CD14-positive monocyte (primary cell): Measurements from ENCODE around the gene ZNF346. TPM values are rescaled to one million over a fixed set of nuclear protein-coding genes. Genes with fewer than 3 reads are reported as not detected.

Experiments used
- DNase-seq, 3 donors: peaks; one replicate each; pipeline ENCODE4 v3.0.0-alpha.2; 2011 to 2022
- H2AFZ ChIP-seq: 2 replicates; pipeline ENCODE4 v1.6.0; 2012; ENCODE audit warnings: mild to moderate bottlenecking, low read depth, low read length, inconsistent platforms; ENCODE audit not compliant: insufficient read depth, poor library complexity, severe bottlenecking
- H3K27ac ChIP-seq, 2 donors: 1 replicate in 1 of 2; 2 replicates in 1 of 2; pipeline ENCODE4 v1.5.1; 2012 to 2013; ENCODE audit warnings: low read length in 2 of 2, control low read depth in 1 of 2, inconsistent platforms in 1 of 2, low read depth in 1 of 2, mild to moderate bottlenecking in 1 of 2
- H3K27me3 ChIP-seq, 2 donors: one replicate each; pipeline versions ENCODE4 v1.6.0 to v1.6.1; 2011 to 2013; ENCODE audit warnings: low read length in 2 of 2; ENCODE audit not compliant: control insufficient read depth in 2 of 2, insufficient read depth in 2 of 2
- H3K36me3 ChIP-seq, 2 donors: replicated peaks in 1 of 2; 1 replicate in 1 of 2; 2 replicates in 1 of 2; pipeline versions ENCODE4 v1.5.1 to v1.6.1; 2012 to 2013; ENCODE audit warnings: low read length in 2 of 2, control low read depth in 1 of 2, inconsistent platforms in 1 of 2, mild to moderate bottlenecking in 1 of 2; ENCODE audit not compliant: insufficient read depth in 2 of 2, control insufficient read depth in 1 of 2
- H3K4me1 ChIP-seq, 2 donors: 1 replicate in 1 of 2; 2 replicates in 1 of 2; pipeline versions ENCODE4 v1.5.1 to v1.6.1; 2012 to 2013; ENCODE audit warnings: low read length in 2 of 2, control low read depth in 1 of 2, inconsistent platforms in 1 of 2, mild to moderate bottlenecking in 1 of 2, moderate library complexity in 1 of 2; ENCODE audit not compliant: insufficient read depth in 2 of 2, control insufficient read depth in 1 of 2
- H3K4me2 ChIP-seq: replicated peaks from 2 replicates; pipeline ENCODE3; 2012; ENCODE audit warnings: low read length, moderate library complexity, mild to moderate bottlenecking; ENCODE audit not compliant: poor library complexity, severe bottlenecking; ENCODE audit errors: extremely low read depth
- H3K4me3 ChIP-seq, 3 experiments: fragments of 200-600 bp in 1 of 3; sonication (generic) in 1 of 3; replicated peaks in 1 of 3; 1 replicate in 2 of 3; 2 replicates in 1 of 3; pipeline ENCODE4 v1.5.1; 2011 to 2013; ENCODE audit warnings: low read length in 3 of 3, mild to moderate bottlenecking in 3 of 3, control low read depth in 2 of 3, low read depth in 2 of 3, inconsistent platforms in 1 of 3, moderate library complexity in 1 of 3
- H3K79me2 ChIP-seq: 2 replicates; pipeline ENCODE4 v1.6.0; 2012; ENCODE audit warnings: mild to moderate bottlenecking, control low read depth, inconsistent platforms, low read length, moderate library complexity; ENCODE audit not compliant: insufficient read depth
- H3K9ac ChIP-seq: 2 replicates; pipeline ENCODE4 v1.6.0; 2017; ENCODE audit warnings: low read length, mild to moderate bottlenecking; ENCODE audit not compliant: insufficient read depth, poor library complexity, severe bottlenecking
- H3K9me3 ChIP-seq, 2 donors: replicated peaks in 1 of 2; 1 replicate in 1 of 2; 2 replicates in 1 of 2; pipeline versions ENCODE4 v1.5.1 to v1.6.1; 2012 to 2013; ENCODE audit warnings: low read length in 2 of 2, control low read depth in 1 of 2; ENCODE audit not compliant: control insufficient read depth in 1 of 2, insufficient read depth in 1 of 2
- H4K20me1 ChIP-seq: 2 replicates; pipeline ENCODE4 v1.6.0; 2012; ENCODE audit warnings: mild to moderate bottlenecking, low read length, control low read depth, moderate library complexity; ENCODE audit not compliant: insufficient read depth
- H3K27ac Mint-ChIP-seq, 7 donors: one replicate each; pipeline ENCODE4 v1.8.0; 2020; ENCODE audit warnings: mild to moderate bottlenecking in 7 of 7, mixed read lengths in 7 of 7, moderate library complexity in 6 of 7, inconsistent platforms in 2 of 7
- H3K27me3 Mint-ChIP-seq, 3 donors: one replicate each; pipeline ENCODE4 v1.8.0; 2021 to 2022; ENCODE audit warnings: low read depth in 3 of 3, mild to moderate bottlenecking in 3 of 3, mixed read lengths in 3 of 3, moderate library complexity in 3 of 3, inconsistent platforms in 1 of 3
- H3K36me3 Mint-ChIP-seq, 2 donors: one replicate each; pipeline ENCODE4 v1.8.0; 2020; ENCODE audit warnings: mixed read lengths in 2 of 2, inconsistent platforms in 1 of 2, mild to moderate bottlenecking in 1 of 2
- H3K4me1 Mint-ChIP-seq: one replicate; pipeline ENCODE4 v1.8.0; 2020; ENCODE audit warnings: mild to moderate bottlenecking, mixed read lengths
- H3K4me3 Mint-ChIP-seq, 2 donors: one replicate each; pipeline ENCODE4 v1.8.0; 2020; ENCODE audit warnings: mild to moderate bottlenecking in 2 of 2, mixed read lengths in 2 of 2, moderate library complexity in 1 of 2
- H3K9me3 Mint-ChIP-seq, 7 donors: one replicate each; pipeline ENCODE4 v1.8.0; 2020 to 2022; ENCODE audit warnings: mixed read lengths in 7 of 7, mild to moderate bottlenecking in 6 of 7, moderate library complexity in 6 of 7, inconsistent platforms in 2 of 7
- WGBS: methylation state at CpG from one replicate; pipeline ENCODE4 v1.1.5; 2013; ENCODE audit warnings: missing lambda C conversion rate; ENCODE audit not compliant: insufficient coverage; 5-methylcytosine and 5-hydroxymethylcytosine counted together
- intact Hi-C, 2 donors: fragments of 100-400 bp; cut with micrococcal nuclease; formaldehyde crosslinking; loops; one replicate each; pipeline versions ENCODE4 v1.15.0 to v1.15.1; 2023
- polyA plus RNA-seq, 3 donors: library from polyadenylated mRNA; depleted of rRNA in 1 of 3; unstranded in 2 of 3; stranded (reverse) in 1 of 3; fragments of 300-500 nt in 2 of 3; fragments of >200 nt in 1 of 3; fragmentation: Illumina TruSeq in 2 of 3; gene quantifications; 1 replicate in 2 of 3; 2 replicates in 1 of 3; pipeline ENCODE4 v1.2.3, GENCODE V29; 2012 to 2021
- TF ChIP-seq, protein P1 (sequence below): fragments of 200-600 bp; IDR thresholded peaks from one replicate; pipeline ENCODE4 v1.8.0; 2022; ENCODE audit warnings: antibody characterized with exemption, mild to moderate bottlenecking

ZNF346 gene
- polyA plus RNA-seq, 3 donors = 6.0 to 9.6 (median 6.4) TPM

DNA sequence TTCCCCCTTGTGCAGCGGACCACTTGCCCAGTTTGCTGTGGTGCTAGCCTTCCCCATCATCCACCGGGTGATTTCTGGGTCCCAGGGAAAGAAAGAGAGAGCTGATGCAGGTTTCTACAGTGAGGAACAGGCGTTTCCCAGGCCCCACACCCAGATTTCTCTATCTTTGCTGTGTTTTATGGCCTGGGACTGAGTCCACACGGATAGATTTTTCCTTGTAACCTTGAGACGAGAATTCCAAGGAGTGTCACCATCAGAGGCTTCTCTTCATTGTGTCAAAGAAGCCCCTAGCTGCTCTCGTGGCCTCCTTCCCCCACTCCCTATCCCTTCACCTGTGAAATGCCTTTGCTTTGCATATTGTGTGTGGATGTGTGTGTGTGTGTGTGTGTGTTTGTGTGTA lies 43.0 kb downstream of the ZNF346 start:
- no peak overlapping the region for H3K4me3 Mint-ChIP-seq
- Histone ChIP-seq H3K4me3 (no peak overlapping the region), H3K9ac (no peak overlapping the region), H3K4me2 (no peak overlapping the region), H2AFZ (no peak overlapping the region), H3K4me1 (no peaks in the 10 kb centered on the region), H3K79me2 (no peaks in the 10 kb centered on the region), H3K36me3 (peaks cover 31 to 66% of the 10 kb centered on the region in 2 donors), H3K27ac (no peak overlapping the region), H3K9me3 (no peaks in the 10 kb centered on the region), H3K27me3 (no peaks in the 10 kb centered on the region), H4K20me1 (no peaks in the 10 kb centered on the region)
- WGBS = 84% methylated on average over 2 of the region's 6 CpGs
- TF ChIP-seq, protein P1, sequence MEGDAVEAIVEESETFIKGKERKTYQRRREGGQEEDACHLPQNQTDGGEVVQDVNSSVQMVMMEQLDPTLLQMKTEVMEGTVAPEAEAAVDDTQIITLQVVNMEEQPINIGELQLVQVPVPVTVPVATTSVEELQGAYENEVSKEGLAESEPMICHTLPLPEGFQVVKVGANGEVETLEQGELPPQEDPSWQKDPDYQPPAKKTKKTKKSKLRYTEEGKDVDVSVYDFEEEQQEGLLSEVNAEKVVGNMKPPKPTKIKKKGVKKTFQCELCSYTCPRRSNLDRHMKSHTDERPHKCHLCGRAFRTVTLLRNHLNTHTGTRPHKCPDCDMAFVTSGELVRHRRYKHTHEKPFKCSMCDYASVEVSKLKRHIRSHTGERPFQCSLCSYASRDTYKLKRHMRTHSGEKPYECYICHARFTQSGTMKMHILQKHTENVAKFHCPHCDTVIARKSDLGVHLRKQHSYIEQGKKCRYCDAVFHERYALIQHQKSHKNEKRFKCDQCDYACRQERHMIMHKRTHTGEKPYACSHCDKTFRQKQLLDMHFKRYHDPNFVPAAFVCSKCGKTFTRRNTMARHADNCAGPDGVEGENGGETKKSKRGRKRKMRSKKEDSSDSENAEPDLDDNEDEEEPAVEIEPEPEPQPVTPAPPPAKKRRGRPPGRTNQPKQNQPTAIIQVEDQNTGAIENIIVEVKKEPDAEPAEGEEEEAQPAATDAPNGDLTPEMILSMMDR = no peak
- no peaks in the 10 kb centered on the region for H3K9me3 Mint-ChIP-seq
- H3K4me1 Mint-ChIP-seq = no peaks in the 10 kb centered on the region
- intact Hi-C loops = no loop called here
- no peak for DNase-seq
- no peaks in the 10 kb centered on the region for H3K27me3 Mint-ChIP-seq
- no peak overlapping the region for H3K27ac Mint-ChIP-seq
- H3K36me3 Mint-ChIP-seq = peaks cover 33 to 55% of the 10 kb centered on the region in 2 donors

DNA sequence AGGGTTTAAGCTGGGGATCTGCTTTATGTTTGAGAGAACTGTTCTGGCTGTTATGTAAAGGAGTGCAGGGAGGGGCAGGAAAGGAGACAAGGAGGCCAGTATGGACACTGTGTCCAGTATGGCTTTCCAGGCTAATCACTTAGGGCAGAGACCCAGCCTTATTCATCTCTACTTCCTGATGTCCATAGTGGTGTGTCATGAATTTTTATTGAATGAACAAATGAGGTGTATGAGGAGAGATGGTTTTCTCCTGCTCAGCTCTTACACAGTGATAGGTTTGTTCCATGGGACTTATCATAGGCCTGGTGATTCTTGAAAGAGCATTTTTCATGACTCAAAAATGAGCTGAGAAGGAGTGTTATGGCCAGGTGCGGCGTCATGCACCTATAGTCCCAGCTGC lies 43.7 kb downstream of the ZNF346 start:
- no peak overlapping the region for H3K9ac ChIP-seq
- TF ChIP-seq, protein P1 = no peak
- intact Hi-C loops = no loop called here
- H3K27ac ChIP-seq = no peak overlapping the region
- no peaks in the 10 kb centered on the region for H3K9me3 ChIP-seq
- no peaks in the 10 kb centered on the region for H3K4me1 ChIP-seq
- no peaks in the 10 kb centered on the region for H3K27me3 ChIP-seq
- no peaks in the 10 kb centered on the region for H3K4me1 Mint-ChIP-seq
- H4K20me1 ChIP-seq = no peaks in the 10 kb centered on the region
- no peaks in the 10 kb centered on the region for H3K79me2 ChIP-seq
- DNase-seq = no peak
- no CpG with 5 or more reads among the region's 2 CpGs for WGBS
- H3K4me2 ChIP-seq = no peak overlapping the region
- H3K36me3 ChIP-seq = peaks cover 31 to 66% of the 10 kb centered on the region in 2 donors
- peaks cover 33 to 55% of the 10 kb centered on the region in 2 donors for H3K36me3 Mint-ChIP-seq
- H2AFZ ChIP-seq = no peak overlapping the region
- H3K9me3 Mint-ChIP-seq = no peaks in the 10 kb centered on the region
- H3K4me3 Mint-ChIP-seq = no peak overlapping the region
- H3K27me3 Mint-ChIP-seq = no peaks in the 10 kb centered on the region
- peak overlapping the region in 1 of 7 donors; percentile 10 for H3K27ac Mint-ChIP-seq
- H3K4me3 ChIP-seq = no peak overlapping the region
